Activated CD4-positive, alpha-beta T cell treated with anti-CD3 and anti-CD28 coated beads, Interleukin-2, Interleukin-6, amounts not matched to agents 100 ng/mL and 50 ng/mL, durations not matched to agents 16 hours and 8 hours (primary cell): ENCODE data around the gene CTSH.

Source experiments
- DNase-seq: peaks from one replicate; pipeline ENCODE4 v3.0.0-alpha.2; 2020

Gene CTSH, protein sequence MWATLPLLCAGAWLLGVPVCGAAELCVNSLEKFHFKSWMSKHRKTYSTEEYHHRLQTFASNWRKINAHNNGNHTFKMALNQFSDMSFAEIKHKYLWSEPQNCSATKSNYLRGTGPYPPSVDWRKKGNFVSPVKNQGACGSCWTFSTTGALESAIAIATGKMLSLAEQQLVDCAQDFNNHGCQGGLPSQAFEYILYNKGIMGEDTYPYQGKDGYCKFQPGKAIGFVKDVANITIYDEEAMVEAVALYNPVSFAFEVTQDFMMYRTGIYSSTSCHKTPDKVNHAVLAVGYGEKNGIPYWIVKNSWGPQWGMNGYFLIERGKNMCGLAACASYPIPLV

DNA sequence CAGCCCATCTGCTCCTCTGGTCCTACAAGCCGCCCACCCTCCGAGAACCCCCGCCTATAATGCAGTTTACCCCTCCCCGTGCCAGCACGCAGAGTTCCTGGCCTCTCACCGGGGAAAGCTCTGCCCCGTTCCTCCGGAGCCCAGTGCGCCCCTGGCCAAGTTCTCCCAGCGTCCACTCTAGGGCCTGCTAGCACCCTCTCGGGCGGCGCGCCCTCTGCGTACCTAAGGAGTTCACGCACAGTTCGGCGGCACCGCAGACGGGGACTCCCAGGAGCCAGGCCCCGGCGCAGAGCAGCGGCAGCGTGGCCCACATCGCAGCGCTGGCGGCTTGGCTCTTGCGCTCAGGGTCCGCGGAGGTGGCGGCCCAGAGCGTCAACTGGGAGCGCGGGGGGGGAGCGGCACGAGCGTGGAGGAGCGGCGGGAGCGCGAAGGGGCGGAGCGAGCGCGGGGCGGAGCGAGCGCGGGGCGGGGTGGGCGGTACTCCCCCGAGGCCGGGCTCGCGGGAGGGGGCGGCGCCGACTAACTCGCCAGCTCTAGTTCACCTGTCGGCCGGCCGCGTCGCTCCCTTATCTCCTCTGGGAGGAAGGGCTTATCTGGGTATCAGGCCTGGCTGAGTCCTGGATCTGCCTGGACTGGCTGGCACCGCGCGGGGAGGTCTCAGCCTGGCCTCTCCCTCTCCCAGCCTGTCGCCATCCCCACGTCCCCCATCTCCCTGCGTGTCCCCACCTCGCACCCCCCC lies at the start of gene CTSH:
TSS of gene CTSH (minus strand) at position 378 of the 739 bp plus-strand sequence. CDS start at position 313, 65 bp downstream.
- DNase-seq, result peak; percentile 84

DNA sequence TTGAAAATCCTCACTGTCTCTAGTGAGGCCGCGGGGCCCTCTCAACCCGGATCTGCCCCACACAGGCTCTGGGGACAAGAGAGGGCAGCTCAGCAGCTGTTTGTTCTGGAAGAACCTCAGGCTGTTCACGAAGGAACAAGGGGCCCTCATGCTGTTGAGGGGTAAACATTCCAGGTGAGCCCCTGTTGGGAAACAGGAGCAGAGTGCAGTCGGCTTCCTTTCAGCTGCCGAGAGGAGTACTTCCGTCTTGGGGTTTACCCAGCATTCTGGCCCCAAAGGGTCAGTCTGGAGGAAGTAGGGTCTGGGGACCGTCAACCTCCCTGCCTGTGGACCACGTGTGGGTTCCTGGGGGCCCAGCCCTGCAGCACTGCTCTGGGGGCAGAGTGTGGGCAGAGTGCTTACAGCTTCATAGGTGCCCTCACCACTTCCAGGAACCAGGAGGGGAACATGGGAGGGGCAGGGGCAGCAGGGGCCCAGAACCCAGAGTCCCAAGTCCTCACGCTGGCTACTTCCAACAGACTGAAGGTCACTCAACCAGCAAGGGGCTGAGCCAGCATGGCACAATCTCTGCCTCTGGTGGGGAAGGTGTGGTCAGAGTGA lies 49.2 kb upstream of the CTSH start:
- no peak for DNase-seq

DNA sequence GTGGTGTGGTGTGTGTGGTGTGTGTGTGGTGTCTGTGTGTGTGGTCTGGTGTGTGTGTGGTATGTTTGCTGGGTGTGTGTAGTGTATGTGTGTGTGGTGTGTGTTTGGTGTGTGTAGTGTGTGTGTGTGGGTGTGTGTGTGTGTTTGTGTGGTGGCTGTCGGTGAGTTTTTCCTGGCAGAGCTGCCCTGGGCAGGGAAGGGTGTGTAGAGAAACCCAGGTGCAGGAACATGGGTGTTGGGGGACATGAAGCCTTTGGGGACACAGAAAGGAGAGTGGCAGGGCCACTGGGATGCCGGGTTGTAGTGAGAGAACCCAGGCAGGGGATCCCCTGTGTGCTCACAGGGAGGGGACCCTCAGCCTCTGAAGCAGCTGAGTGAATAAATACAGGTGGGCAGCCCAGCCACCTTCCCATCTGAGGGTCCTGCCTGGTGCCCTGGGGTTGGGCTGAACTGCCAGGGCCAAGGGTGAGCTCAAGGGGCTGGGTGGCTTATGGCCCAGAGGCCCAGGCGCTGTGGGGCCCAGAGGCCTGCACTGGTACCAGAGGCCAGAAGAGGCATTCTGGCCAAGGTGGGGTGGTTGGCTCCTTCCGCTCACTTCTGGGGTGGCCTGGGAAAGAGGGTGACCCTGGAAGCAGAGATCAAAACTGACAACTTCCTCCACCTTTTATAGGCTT lies 48.5 kb upstream of the CTSH start:
- DNase-seq, result no peak

DNA sequence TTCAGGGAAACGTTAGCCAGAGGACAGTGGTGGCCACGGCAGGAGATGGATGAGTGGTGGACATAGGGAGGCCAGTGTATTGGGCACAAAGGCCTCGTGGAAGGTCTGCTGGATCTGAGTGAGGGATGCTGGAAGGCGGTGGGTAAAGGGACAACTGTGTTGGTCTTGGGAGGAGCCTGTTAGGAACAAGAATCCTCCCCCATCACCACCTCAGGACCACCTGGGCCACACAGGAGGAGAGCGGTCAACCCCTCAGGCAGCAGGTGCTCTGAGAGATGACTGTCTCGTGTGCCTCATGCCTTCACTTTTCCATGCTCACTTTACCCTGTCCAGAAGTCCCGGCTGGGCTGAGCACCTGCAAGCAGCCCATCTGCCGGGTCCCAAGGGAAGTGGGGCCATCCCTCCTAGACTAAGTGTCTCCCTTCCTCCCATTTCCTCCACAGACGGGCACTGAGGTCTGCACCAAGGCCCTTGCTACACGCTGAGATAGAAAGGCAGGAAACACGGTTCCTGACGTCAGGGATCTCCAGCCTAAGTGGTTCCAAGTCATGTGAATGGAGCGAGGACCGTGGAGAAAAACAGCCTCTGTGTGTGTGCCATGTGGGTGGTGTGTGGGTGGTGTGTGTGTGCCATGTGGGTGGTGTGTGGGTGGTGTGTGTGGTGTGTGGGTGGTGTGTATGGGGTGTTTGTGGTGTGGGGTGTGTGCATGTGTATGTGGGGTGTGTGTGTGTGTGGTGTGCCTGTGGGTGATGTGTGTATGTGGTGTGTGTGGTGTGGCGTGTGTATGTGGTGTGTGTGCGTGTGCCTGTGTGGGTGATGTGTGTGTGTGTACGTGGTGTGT lies 47.8 kb upstream of the CTSH start:
- DNase-seq, result peak; percentile 15

DNA sequence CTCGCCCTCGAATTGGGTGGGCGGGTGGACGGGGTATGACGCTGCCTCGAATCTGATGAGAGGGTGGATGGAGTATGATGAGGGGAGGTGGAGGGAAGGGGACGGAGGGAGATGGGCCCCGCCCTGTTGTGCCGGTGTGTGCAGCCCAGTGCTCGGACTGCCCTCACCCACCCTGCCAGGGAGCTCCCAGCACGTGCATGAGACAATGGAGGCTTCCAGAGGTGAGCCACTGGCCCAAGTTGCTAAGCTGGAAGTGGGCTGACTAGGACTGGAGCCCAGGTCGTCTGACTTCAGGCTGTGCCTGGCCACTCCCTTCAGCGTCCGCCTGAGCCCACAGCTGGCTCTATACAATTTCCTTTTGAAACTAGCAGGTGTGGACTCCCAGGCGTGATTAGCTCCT lies 47.0 kb upstream of the CTSH start:
- DNase-seq, result no peak

DNA sequence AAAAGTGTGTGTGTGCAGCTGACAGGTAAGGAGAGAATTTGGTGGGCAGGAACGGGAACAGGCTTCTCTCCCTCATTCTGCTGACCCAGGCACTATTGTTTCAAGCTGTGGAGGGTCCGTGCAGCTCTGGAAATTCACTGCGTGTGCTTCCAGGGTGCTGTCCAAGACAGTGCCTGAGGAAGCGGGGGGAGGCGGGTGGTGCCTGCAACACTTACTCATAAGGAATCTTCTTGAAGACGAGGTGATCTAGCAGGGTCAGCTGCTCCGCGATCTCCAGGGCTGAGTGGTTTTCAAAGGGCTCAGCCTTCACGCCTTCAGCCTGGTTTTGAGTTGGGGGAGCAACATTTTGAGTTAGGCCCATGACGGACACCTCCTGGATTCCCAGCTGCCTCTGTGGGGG lies 46.6 kb upstream of the CTSH start:
- DNase-seq, result no peak

DNA sequence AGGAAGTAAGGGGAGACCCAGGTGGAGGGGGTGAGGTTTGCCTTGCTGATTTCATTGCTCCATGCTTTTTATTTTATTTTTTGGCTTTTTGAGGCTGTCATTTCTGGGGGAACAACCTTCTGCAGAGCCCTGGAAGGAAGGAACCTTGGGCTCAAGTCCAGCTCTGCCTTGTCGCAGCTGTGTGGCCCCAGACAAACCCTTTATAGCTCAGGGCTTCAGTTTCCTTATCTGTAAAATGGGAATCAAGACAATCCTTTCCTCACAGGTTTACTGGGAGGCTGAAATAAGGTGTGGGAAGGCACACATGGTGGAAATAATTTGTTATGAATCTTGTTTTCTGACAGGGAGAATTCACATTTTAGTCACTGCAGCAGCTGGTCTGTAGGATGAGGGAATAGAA lies 45.4 kb upstream of the CTSH start:
- DNase-seq, result no peak

DNA sequence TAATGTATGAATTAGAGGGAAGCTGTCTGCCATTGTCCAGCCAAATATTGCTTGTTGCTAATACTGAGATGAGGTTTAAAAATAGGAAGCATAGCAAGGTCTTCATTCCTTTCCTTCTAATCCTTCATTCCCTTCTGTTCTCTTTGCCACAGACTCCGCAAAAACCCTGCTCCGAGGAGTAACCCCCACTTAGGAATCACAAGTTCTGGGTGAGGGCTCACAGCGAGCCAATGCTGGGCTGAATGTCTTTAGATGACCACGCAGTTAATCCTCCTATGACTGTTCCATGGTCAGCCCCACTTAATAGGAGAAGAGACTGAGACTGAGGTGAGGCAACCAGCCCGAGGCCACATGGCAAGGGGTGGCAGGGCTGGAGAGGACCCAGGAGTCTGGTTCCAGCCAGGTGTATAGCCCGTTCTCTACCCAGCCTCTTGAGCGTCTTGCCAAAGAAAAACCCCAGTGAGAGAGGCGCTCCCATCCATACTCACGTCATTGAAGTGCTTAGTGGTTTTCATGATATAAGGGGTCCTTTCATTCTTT lies 44.9 kb upstream of the CTSH start:
- no peak for DNase-seq

DNA sequence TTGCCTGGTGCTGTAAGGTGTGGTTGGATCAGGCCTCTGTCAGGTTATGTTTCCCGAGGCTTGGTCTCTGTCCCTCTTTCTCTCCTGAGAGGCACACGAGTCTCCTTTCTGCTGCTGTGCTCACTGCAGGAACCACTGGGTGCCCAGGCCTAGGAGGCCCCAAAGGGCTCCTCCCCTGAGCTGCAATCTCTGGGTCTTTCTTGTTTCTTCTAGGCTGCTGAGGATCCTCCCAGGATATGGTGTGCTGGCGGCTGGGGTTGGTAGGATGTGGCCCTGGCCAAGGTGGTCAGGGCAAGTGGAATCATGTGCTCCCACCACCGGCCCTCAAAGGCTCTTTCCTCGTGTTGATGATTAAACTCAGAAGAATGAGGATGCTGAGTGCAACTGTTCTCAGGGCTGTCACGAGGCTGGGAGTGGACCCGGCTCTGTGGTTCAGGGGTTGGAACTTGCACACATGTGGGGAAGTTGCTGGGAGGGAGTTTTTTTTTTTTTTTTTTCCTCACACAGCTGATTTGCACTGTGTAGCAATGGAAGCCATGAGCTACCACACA lies 43.6 kb upstream of the CTSH start:
- DNase-seq, result peak; percentile 35

DNA sequence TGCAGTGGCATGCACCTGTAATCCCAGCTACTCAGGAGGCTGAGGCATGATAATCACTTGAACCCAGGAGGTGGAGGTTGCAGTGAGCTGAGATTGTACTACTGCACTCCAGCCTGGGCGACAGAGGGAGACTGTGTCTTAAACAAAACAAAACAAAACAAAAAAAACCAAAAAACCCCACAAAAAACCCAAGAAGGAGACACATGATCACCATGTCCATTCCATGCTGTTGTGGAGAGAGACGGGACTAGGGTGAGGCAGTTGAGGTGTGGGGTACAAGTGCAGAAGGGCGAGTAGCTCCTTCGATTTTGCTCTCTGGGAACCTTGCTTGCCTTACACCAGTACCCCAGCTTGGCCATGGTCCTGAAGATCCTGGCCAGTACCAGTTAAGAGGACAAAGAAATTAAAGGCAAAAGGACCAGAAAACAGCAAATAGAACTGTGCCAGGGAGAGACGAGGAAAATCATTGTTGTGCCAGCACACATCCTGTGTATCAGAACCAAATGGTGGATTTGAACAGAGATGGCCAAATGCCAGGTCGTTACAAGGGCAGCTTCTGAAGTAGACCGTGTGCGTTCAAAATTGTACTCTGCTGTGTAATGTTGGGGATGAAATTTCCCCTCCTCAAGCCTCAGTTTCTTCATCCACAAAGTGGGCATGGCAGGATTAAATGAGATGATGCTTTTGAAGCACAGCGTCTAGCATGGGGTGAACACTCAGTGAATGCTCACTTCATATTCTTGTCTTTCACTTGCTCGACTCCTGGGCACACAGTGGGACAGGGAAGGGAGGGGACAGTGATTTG lies 42.9 kb upstream of the CTSH start:
- DNase-seq, result no peak

DNA sequence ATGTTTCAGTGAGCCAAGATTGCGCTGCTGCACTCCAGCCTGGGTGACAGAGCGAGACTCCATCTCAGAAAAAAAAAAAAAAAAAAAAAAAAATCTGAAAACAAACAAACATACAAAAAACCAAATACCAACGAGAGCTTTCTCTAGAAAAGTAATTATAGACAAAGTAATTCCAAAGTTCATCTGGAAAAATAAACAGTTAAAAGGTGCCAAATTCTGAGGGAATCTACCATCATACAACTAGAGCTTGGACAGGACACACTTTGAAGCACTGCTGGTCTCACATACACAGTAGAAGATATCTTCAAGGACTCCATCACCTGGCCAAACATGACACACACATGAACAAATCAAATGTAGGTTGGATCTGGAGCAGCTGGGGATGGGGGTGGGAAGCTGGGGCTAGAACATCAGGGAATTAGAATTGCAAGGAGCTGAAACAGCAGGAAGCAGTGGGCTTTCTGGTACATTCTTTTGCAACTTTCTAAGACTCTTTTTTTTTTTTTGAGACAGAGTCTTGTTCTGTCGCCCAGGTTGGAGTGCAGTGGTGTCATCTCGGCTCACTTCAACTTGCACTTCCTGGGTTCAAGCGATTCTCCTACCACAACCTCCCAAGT lies 41.1 kb upstream of the CTSH start:
- DNase-seq, result no peak

DNA sequence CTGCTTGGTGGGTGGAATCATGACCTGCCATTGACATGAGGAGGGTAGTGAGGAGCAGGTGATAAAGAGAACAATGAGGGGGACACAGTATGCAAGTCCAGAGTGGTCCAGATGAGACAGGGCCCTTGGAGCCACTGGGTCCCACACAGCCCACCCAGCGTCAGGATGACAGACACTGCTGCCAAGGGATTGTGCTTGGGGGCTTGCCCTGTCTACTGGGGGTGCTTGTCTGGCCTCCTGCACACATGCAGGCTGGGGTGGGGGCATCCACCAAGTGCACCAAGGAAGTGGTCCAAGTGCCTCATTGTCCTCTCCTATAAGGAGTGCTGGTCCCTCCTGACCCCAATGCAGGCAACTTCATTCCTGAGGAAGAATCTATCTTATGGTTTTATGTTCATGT lies 39.2 kb upstream of the CTSH start:
- no peak for DNase-seq

DNA sequence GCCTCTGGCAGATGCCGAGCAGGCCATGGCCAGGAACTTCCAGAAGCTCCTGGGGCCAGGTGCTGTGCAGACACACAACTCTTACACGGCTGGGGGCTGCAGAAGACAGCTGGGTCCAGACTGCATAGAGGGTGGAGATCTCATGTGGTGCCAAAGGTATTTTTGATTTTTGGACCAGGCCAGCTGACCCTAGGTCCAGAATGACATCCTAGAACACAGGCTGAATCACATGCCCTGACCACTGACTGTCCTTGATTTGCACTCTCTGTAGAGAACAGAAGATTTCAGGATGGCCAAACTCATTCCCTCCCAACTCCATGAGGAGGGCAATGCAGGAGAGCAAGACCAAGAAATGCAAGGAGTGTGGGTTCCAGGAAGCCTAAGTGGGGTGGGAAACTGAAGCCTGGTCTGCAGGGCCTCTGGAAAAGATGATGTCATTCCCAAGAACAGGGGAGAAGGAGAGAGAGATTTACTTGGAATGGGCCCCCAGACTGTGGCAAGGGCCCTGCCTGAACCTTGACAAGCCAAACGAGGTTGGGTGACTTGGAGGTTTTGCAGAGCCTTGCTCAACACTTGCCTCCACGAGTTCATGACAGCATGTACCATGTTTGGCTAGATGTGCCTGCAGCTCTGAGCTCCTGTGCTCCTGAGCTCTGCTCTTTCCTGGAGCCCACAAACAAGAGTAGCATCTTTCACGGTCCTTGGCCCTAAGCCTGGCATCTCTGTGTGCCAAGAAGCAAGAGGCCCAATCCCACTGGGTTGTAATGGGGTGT lies 38.5 kb upstream of the CTSH start:
- no peak for DNase-seq

DNA sequence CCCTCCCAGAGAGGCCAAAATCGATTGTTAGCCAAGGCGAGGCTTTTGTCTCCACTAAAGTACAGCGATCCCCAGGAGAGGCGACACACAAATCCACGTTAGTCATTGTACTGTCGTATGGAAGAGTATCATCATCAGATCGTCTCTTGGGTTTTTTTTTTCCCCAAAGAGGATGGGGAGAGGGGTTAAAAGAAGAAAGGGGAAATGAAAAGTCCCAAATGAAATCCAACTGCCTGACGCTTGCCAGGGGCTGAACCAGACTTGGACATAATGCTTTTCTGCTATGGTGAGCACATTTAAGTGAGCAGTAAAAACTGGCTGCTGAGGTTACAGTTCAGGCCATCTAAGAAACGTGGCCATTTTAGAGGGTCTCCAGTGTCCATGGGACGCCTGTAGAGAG lies 37.9 kb upstream of the CTSH start:
- no peak for DNase-seq

DNA sequence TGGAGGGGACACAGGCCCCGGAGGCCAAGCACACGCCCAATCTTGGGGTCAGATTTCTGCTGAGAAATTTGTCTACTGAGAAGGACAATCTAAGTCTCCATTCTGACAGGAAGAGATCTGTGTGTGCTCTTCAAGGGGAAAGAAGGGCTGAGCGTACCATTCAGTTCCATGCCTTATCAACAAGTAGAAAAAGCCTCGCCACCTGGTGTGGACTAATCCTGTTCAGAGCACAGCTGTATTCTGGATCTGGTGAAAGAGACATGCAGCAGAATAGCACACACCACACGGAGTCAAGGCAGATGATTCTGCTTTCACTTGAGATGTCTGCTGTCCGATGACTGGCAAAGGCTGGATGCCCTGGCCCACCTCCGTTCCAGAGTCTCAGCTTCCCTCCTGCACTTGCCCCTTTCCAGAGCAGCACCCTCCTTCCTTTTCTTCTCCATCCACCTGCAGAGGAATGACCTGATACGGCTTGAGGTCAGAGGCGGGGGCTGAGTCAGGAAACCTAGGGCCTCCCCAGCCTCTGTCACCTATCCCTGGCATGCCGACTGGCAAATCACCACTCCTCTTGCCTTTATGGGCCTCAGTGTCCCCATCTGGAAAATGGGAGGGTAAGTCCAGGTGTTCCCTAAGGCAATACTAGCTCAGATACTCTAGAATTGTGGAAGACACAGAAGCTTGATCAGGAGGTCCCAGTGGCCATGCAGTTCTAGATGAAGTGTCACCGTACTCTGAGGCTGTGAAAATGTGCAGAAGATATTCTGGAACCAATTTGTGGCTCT lies 36.9 kb upstream of the CTSH start:
- DNase-seq, result no peak

DNA sequence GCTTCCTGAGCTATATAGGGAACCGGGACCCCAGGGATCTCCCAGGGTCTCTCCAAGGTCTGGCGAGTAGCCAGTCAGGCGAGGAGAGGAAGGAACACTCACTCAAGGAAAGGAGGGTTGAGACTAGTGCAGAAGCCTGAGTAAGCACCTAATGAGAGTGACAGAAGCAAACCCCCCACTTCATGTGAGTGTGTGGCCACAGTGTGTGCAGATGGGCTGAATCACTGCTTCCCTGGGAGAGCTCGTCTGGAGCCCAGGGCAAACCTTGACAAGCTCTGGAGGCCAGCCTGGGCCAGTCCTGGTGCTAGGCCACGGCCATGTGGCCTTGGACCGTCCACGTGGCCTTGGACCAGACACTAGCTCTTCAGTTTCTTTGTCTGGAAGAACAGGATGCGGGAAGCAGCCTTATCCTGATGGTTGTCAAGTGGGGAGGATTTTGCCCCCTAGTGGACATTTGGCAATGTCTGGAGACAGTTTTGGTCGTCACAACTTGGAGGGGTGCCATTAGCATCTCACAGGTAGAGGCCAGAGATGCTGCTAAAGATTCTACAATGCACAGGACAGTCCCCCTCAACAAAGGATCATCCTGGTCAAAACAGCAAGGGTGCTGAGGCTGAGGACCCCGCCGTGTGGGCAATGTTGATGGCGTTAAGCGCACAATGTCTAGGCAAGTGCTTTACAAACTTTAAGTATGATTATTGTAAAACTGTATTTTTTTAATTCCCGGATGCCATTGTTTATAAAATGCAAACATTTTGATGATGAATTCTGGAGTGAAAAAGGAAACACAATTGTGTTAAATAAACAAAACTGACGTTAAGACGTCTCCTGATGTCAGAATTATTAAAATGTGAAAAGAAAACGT lies 34.8 kb upstream of the CTSH start:
- DNase-seq, result peak; percentile 54

DNA sequence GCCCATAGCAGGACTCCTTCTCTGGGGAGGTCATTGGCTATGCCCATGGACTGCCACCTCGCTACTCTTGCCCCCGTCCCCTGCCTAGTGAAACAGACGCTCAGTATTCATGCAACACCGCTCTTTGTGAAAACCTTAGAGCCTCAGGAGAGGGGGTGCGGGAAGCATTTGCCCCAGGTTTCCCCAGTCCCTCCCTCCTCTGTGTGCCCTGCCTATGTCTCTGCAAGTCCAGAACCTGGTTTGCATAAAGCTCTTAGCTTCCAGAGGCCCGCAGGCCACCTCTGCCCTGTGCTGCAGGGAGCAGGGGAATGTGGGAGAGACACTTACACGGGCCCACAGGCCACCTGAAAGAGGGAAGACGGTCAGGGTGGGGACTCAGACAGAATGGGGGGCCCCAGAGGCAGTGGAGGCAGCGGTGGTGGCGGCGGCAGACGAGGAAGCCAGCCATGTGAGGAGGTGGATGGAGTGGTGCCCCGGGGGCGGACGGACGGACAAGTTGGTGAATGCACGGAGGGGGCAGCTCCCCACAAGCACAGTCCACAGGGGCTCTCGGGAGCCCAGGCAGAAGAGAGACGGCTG lies 33.8 kb upstream of the CTSH start:
- no peak for DNase-seq
